Natural killer cell (primary cell): Measurements from ENCODE around the gene FAT1. TPM values are rescaled to one million over a fixed set of nuclear protein-coding genes. Genes with fewer than 3 reads are reported as not detected.

Experiments used
- ATAC-seq, 3 donors: fragments of 150-1000 bp in 2 of 3; fragments of 200-7000 bp in 1 of 3; cut with Tn5 transposase; 1 replicate in 1 of 3; 2 replicates in 2 of 3; pipeline ENCODE4 v1.10.0; 2021; ENCODE audit warnings: mild to moderate bottlenecking in 2 of 3, moderate library complexity in 2 of 3
- DNase-seq, 2 donors: peaks; one replicate each; pipeline versions ENCODE4 v3.0.0 to v3.0.0-alpha.2; 2013 to 2021; ENCODE audit warnings: mixed read lengths in 1 of 2
- H3K27ac ChIP-seq: one replicate; pipeline ENCODE4 v1.5.1; 2013; ENCODE audit warnings: mild to moderate bottlenecking, low read length
- H3K27me3 ChIP-seq: one replicate; pipeline ENCODE4 v1.6.1; 2013; ENCODE audit warnings: low read length; ENCODE audit not compliant: control insufficient read depth, insufficient read depth
- H3K36me3 ChIP-seq: one replicate; pipeline ENCODE4 v1.6.1; 2013; ENCODE audit warnings: low read length; ENCODE audit not compliant: control insufficient read depth, insufficient read depth
- H3K4me1 ChIP-seq: one replicate; pipeline ENCODE4 v1.6.1; 2013; ENCODE audit warnings: low read length; ENCODE audit not compliant: control insufficient read depth, insufficient read depth
- H3K4me3 ChIP-seq: one replicate; pipeline ENCODE4 v1.5.1; 2013; ENCODE audit warnings: low read length
- H3K9me3 ChIP-seq: one replicate; pipeline ENCODE4 v1.6.1; 2013; ENCODE audit warnings: low read length; ENCODE audit not compliant: control insufficient read depth, insufficient read depth
- H3K27ac Mint-ChIP-seq, 2 donors: one replicate each; pipeline ENCODE4 v1.8.0; 2022; ENCODE audit warnings: mild to moderate bottlenecking in 2 of 2, mixed read lengths in 2 of 2, moderate library complexity in 1 of 2
- H3K27me3 Mint-ChIP-seq, 2 donors: one replicate each; pipeline ENCODE4 v1.8.0; 2022; ENCODE audit warnings: low read depth in 2 of 2, mixed read lengths in 2 of 2
- H3K36me3 Mint-ChIP-seq: one replicate; pipeline ENCODE4 v1.8.0; 2022; ENCODE audit warnings: mixed read lengths
- H3K4me1 Mint-ChIP-seq, 2 donors: one replicate each; pipeline ENCODE4 v1.8.0; 2022; ENCODE audit warnings: mixed read lengths in 2 of 2
- H3K4me3 Mint-ChIP-seq: one replicate; pipeline ENCODE4 v1.8.0; 2022; ENCODE audit warnings: mild to moderate bottlenecking, moderate library complexity, mixed read lengths
- H3K9me3 Mint-ChIP-seq, 2 donors: one replicate each; pipeline ENCODE4 v1.8.0; 2022; ENCODE audit warnings: mixed read lengths in 2 of 2
- WGBS: methylation state at CpG from one replicate; pipeline ENCODE4 v1.1.7; 2013; ENCODE audit warnings: missing lambda C conversion rate; ENCODE audit not compliant: insufficient coverage; 5-methylcytosine and 5-hydroxymethylcytosine counted together
- intact Hi-C: fragments of 100-400 bp; cut with micrococcal nuclease; formaldehyde crosslinking; loops from one replicate; pipeline ENCODE4 v1.14.2; 2022
- total RNA-seq, 4 donors: library from RNA; stranded (reverse); fragments of 120-200 nt in 1 of 4; gene quantifications; one replicate each; pipeline versions ENCODE4 v1.2.3 to v1.2.4, GENCODE V29; 2013 to 2022
- TF ChIP-seq, protein P1 (sequence below): fragments of 200-600 bp; IDR thresholded peaks from one replicate; pipeline ENCODE4 v1.8.0; 2022; ENCODE audit warnings: antibody characterized with exemption

Gene FAT1
- total RNA-seq, 3 donors from 2014 or later (not counting 1 experiment from before 2014, with no cell fraction given): not detected

DNA sequence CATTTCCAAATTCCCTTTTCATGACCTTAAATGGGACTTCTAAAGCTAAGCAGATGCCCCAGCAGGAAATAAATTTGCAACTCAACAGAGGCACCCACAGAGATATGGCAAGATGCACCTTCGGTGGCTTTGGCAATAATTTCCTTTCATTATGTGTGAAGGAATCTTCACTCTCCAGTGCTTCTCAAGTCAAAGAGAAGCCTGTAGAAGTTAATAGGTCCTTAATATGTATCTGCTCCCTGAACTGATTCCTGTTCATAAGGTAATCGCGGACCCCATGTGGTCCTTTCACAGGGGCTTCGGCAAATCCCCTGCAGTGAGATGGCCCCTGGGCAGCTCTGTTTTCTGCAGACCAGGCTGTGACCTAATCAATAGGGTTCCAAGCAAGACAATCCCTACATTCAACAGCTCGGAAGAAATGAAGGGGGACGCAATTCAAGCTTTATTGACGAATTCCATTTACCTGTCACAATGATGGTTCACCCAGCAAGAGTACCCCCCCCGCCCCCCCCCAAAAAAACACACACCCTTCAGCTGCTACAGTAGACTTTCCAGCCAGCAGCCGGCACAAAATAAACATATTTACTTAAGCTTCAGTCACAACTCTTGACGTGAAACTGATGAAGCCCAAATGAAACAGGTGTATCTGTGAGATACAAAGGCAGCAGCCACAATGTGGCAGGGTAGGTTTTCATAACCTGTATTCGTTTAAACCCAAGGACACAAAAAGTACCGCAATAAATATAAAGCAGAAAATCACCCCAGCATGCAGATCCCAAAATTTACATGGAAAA, 35.3 kb downstream of the FAT1 start:
- 65% methylated on average over 10 of the region's 12 CpGs for WGBS
- no peaks in the 10 kb centered on the region for H3K27me3 Mint-ChIP-seq
- H3K9me3 Mint-ChIP-seq: peaks cover 7 to 8% of the 10 kb centered on the region in 2 donors
- no peak for ATAC-seq
- H3K4me1 Mint-ChIP-seq: no peaks in the 10 kb centered on the region
- DNase-seq: no peak
- H3K36me3 Mint-ChIP-seq: no peaks in the 10 kb centered on the region
- Histone ChIP-seq H3K9me3 (no peaks in the 10 kb centered on the region), H3K4me1 (no peaks in the 10 kb centered on the region), H3K4me3 (no peak overlapping the region), H3K27ac (no peak overlapping the region), H3K36me3 (no peaks in the 10 kb centered on the region), H3K27me3 (no peaks in the 10 kb centered on the region)
- intact Hi-C loops: no loop called here
- TF ChIP-seq, protein P1, sequence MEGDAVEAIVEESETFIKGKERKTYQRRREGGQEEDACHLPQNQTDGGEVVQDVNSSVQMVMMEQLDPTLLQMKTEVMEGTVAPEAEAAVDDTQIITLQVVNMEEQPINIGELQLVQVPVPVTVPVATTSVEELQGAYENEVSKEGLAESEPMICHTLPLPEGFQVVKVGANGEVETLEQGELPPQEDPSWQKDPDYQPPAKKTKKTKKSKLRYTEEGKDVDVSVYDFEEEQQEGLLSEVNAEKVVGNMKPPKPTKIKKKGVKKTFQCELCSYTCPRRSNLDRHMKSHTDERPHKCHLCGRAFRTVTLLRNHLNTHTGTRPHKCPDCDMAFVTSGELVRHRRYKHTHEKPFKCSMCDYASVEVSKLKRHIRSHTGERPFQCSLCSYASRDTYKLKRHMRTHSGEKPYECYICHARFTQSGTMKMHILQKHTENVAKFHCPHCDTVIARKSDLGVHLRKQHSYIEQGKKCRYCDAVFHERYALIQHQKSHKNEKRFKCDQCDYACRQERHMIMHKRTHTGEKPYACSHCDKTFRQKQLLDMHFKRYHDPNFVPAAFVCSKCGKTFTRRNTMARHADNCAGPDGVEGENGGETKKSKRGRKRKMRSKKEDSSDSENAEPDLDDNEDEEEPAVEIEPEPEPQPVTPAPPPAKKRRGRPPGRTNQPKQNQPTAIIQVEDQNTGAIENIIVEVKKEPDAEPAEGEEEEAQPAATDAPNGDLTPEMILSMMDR: no peak
- no peak overlapping the region for H3K4me3 Mint-ChIP-seq
- no peak overlapping the region for H3K27ac Mint-ChIP-seq

DNA sequence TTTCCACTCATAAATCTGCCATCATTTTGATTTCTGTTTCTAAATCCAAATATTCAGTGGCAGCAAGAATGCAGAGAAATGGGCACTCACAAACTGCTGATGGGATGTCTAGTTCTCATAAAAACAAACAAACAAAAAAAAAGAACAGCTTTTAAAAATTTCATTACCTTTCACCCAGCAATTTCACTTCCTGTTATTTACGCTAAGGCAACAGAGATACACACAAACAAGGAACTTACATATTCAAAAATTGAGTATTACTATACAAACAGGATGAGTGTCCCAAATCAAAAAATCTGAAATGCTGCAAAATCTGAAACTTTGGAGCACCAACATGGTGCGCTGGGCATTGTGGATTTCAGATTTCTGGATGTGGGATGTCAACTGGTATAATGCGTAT, 36.4 kb downstream of the FAT1 start:
- no peak overlapping the region for H3K27ac Mint-ChIP-seq
- no peaks in the 10 kb centered on the region for H3K27me3 ChIP-seq
- intact Hi-C loops: no loop called here

DNA sequence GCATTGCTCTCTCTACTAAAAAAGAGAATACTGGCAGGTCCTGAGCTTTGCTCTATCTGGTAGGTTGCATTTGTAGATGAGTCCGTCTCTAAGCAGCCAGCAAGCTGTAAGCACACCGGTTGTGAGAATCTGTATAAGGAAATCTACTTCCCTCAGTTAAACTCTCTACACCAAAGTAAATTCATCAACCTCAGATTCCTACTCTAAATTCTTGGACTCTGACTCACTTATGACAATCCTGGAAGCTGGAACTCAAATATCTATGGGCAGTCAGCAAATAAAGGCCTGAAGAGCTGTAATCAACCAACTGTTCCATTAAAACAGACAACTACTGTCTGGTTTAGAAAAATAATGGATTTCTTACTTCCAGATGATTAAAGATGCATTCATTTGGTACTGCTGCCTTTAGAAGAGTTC, 37.9 kb downstream of the FAT1 start:
- Mint-ChIP-seq H3K4me1 (no peaks in the 10 kb centered on the region), H3K36me3 (no peaks in the 10 kb centered on the region), H3K27me3 (no peaks in the 10 kb centered on the region), H3K4me3 (no peak overlapping the region), H3K9me3 (peaks cover 5 to 8% of the 10 kb centered on the region in 2 donors), H3K27ac (no peak overlapping the region)
- intact Hi-C loops: no loop called here
- 71% methylated on average over 1 of the region's 2 CpGs for WGBS
- TF ChIP-seq, protein P1: no peak
- no peak for DNase-seq
- ATAC-seq: no peak
- no peaks in the 10 kb centered on the region for H3K36me3 ChIP-seq
- H3K9me3 ChIP-seq: no peaks in the 10 kb centered on the region
- H3K27me3 ChIP-seq: no peaks in the 10 kb centered on the region
- H3K4me3 ChIP-seq: no peak overlapping the region
- no peaks in the 10 kb centered on the region for H3K4me1 ChIP-seq
- no peak overlapping the region for H3K27ac ChIP-seq

More for the DNA sequence above, 36.4 kb downstream of the FAT1 start:
- Histone ChIP-seq H3K4me1 (no peaks in the 10 kb centered on the region), H3K9me3 (no peaks in the 10 kb centered on the region), H3K36me3 (no peaks in the 10 kb centered on the region), H3K27ac (no peak overlapping the region), H3K4me3 (no peak overlapping the region)
- WGBS: 89% methylated on average over 3 of the region's 3 CpGs
- H3K9me3 Mint-ChIP-seq: peaks cover 5 to 8% of the 10 kb centered on the region in 2 donors
- H3K27me3 Mint-ChIP-seq: no peaks in the 10 kb centered on the region
- TF ChIP-seq, protein P1: no peak
- H3K4me1 Mint-ChIP-seq: no peaks in the 10 kb centered on the region
- H3K36me3 Mint-ChIP-seq: no peaks in the 10 kb centered on the region
- ATAC-seq (no peak), DNase-seq (no peak)
- no peak overlapping the region for H3K4me3 Mint-ChIP-seq

DNA sequence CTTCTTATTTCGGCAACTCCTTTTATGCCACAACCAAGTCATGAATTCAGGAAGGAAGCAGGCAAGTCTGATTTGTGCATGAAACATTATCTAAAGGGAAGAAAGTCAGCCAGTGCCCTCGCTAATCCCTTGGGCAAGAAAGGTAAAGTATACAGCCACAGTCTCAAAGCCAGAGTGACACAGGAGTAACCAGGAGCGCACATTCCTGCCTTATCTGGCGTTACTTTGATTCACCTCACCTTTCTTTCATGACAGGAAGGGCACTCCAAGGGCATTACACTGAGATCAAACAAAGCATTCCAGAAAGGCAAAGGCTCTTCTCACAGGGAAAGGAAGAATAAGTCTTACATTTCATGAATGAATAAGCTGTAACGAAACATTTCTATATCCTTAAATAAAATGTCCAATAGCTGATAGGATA, 38.8 kb downstream of the FAT1 start:
- H3K27me3 Mint-ChIP-seq: no peaks in the 10 kb centered on the region
- H3K27ac ChIP-seq: no peak overlapping the region
- intact Hi-C loops: no loop called here
- no peak for DNase-seq
- no peak overlapping the region for H3K27ac Mint-ChIP-seq
- no peaks in the 10 kb centered on the region for H3K27me3 ChIP-seq
- no peaks in the 10 kb centered on the region for H3K36me3 ChIP-seq
- H3K4me1 ChIP-seq: no peaks in the 10 kb centered on the region
- no peak overlapping the region for H3K4me3 ChIP-seq
- TF ChIP-seq, protein P1: no peak
- peaks cover 5 to 10% of the 10 kb centered on the region in 2 donors for H3K9me3 Mint-ChIP-seq
- no peak for ATAC-seq
- WGBS: 74% methylated on average over 5 of the region's 5 CpGs
- H3K4me1 Mint-ChIP-seq: no peaks in the 10 kb centered on the region
- H3K36me3 Mint-ChIP-seq: no peaks in the 10 kb centered on the region
- no peaks in the 10 kb centered on the region for H3K9me3 ChIP-seq
- H3K4me3 Mint-ChIP-seq: no peak overlapping the region
